Urinary bladder (tissue), 4 donors: ENCODE data around the gene TBC1D8. TPM values are rescaled to one million over a fixed set of nuclear protein-coding genes. Genes with fewer than 3 reads are reported as not detected.
A peak's percentile ranks its signal among the peaks of the same experiment; 100 is the strongest.

Experiments
- DNase-seq: peaks from one replicate; pipeline ENCODE4 v3.0.0-alpha.2; 2015; ENCODE audit errors: extremely low spot score
- H3K27ac ChIP-seq: one replicate; pipeline ENCODE4 v1.5.1; 2013; ENCODE audit warnings: low read depth, mild to moderate bottlenecking, moderate library complexity
- H3K36me3 ChIP-seq: one replicate; pipeline ENCODE4 v1.6.1; 2013; ENCODE audit warnings: mild to moderate bottlenecking, moderate library complexity; ENCODE audit not compliant: insufficient read depth
- H3K4me1 ChIP-seq: one replicate; pipeline ENCODE4 v1.6.1; 2013; ENCODE audit warnings: mild to moderate bottlenecking, moderate library complexity; ENCODE audit not compliant: insufficient read depth
- H3K4me3 ChIP-seq: one replicate; pipeline ENCODE4 v1.5.1; 2013; ENCODE audit warnings: low read depth, low read length
- WGBS: extraction: QIAGEN DNeasy Blood & Tissue Kit; methylation state at CpG from one replicate; pipeline ENCODE4 v1.1.7; 2013; 5-methylcytosine and 5-hydroxymethylcytosine counted together
- polyA plus RNA-seq: library from polyadenylated mRNA; stranded (reverse); fragments of 200-250 nt; gene quantifications from one replicate; pipeline ENCODE4 v1.2.3, GENCODE V29; 2013
- total RNA-seq: library from RNA; depleted of rRNA; stranded (reverse); fragments of >200 nt; gene quantifications from one replicate; pipeline ENCODE4 v1.2.3, GENCODE V29; 2014
- donor health status: healthy with polysubstance abuse.
- donor health status: healthy.

TBC1D8 gene
- total and polyA plus RNA-seq, 2 donors: 14.0 to 19.0 TPM

DNA sequence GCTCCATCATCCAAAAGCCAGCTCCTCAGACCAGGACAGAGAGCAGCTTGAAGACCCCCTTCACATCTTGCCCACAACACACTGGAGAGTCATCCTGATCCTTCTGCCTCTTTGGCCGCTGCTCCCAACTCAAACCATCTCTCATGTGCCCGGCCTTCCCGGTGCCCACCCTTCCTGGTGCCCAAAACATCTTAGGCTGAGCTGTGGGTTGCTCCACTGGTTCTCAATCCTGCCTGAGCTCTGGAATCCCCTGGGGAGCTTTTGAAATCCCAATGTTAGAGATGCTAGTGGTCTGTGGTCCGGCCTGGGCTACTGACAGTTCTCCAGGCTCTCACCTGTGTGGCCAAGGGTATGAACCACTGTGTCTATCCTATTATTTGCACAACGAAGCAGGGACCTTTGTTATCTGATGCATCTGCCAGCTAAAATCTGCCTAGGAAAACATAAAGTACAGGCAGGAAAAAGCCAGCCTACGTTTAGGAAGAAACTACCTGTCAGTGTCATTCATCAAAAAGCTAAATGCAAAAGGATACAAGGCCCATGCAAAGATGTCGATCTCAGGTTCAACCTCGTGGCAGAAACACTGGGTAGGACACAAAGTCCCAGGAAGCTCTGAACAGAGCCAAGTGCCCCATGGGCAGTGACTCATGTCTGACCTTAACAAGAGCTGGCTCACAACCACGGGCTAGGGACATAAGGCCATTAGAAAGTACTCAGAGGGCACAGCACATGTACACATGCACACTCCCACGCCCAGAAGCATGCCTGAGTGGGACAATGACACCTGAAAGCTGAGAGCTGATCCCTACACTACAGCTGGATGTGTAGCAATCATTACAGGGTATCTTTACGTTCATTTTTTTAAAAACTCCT lies 30.8 kb downstream of the TBC1D8 start:
- no peak for DNase-seq
- no peaks in the 10 kb centered on the region for H3K4me1 ChIP-seq
- 75% methylated on average over 11 of the region's 11 CpGs for WGBS
- no peaks in the 10 kb centered on the region for H3K36me3 ChIP-seq
- H3K4me3 ChIP-seq: no peak overlapping the region
- no peak overlapping the region for H3K27ac ChIP-seq

DNA sequence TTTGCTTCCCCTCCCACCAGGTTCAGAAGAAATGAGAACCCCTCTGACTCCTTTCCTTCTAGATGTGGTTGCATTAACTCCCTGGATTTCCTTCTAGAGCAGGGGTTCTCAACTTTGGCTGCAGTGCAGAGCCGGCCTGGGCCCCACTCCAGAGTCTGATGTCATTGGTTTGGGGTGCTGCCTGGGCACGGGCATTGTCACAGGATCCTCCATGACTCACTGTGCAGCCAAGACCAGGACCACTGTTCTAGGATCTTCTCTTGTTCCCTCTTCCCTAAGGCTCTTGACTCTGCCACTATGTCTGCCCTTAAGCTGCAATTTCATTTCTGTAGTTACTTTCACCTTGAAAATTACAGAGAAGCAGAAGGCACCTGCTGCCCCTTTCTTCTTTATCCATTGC lies 31.8 kb downstream of the TBC1D8 start:
- Histone ChIP-seq H3K36me3 (no peaks in the 10 kb centered on the region), H3K4me3 (no peak overlapping the region), H3K4me1 (no peaks in the 10 kb centered on the region), H3K27ac (no peak overlapping the region)
- WGBS: 41% methylated on average over 2 of the region's 2 CpGs
- no peak for DNase-seq

DNA sequence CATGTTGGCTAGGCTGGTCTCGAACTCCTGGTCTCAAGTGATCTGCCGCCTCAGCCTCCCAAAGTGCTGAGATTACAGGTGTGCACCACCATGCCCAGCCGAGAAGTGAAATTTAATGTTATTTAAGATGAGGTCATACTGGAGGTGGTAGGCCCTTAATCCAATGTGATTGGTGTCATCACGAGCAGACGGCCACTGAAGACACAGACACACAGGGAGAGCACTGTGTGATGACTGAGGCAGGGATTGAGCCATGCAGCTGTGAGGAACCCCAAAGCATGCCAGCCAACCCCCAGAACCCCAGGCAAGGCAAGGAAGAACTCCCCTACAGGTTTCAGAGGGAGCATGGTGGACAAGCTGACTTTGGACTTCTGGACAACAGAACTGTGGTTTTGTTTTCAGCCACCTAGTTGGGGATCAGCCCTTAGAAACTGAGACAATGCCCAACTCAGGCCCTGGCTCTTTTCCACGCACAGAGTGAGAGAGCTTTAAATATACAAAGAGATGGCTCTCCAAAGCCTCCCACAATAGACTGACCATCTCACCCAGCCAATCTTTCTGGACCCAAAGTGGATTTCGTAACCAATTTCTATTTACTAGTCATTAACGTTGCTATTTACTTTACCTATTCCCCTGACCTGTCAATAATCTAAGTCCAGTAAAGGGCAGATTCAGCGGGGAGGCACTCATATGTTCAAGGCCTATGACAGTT lies 34.2 kb downstream of the TBC1D8 start:
- H3K4me1 ChIP-seq: no peaks in the 10 kb centered on the region
- no peak overlapping the region for H3K27ac ChIP-seq
- H3K4me3 ChIP-seq: no peak overlapping the region
- DNase-seq: no peak
- no peaks in the 10 kb centered on the region for H3K36me3 ChIP-seq
- 92% methylated on average over 9 of the region's 9 CpGs for WGBS

DNA sequence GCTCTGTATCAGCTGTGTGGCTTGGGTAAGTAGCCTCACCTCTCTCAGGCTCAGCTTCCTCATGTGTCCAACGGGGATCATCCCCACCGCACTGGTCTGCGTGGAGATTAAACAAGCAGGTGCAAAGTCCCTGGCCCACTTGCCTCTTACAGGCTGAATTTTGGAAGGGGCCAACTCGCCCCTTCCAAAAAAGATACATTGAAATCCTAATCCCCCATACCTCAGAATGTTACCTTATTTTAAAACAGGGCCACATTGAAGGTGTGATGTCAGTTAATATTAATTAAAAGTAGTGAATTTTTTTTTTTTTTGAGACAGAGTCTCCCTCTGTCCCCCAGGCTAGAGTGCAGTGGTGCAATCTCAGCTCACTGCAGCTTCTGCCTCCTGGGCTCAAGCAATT lies 34.8 kb downstream of the TBC1D8 start:
- H3K4me3 ChIP-seq: no peak overlapping the region
- no peak overlapping the region for H3K27ac ChIP-seq
- H3K4me1 ChIP-seq: peaks cover 2% of the 10 kb centered on the region
- DNase-seq: no peak
- H3K36me3 ChIP-seq: no peaks in the 10 kb centered on the region
- WGBS: 83% methylated on average over 4 of the region's 4 CpGs

DNA sequence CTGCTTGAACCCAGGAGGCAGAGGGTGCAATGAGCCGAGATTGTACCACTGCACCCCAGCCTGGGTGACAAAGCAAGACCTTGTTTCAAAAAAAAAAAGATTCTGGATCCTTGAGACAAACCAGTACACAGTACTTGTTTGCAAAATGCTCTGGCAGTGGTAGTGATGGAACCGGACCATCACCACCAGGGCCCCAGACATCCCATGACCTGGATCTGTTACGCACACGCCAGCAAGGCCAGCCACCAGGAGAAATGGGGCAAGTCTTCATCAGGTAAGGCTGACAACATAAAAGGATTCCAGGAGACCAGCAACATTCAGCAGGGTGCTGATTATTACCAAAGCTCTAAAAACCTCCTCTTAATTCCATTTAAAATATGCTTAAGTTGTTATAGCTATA lies 35.5 kb downstream of the TBC1D8 start:
- 96% methylated on average over 4 of the region's 4 CpGs for WGBS
- Histone ChIP-seq H3K27ac (no peak overlapping the region), H3K4me3 (no peak overlapping the region), H3K4me1 (peaks cover 3% of the 10 kb centered on the region), H3K36me3 (no peaks in the 10 kb centered on the region)
- DNase-seq: no peak

DNA sequence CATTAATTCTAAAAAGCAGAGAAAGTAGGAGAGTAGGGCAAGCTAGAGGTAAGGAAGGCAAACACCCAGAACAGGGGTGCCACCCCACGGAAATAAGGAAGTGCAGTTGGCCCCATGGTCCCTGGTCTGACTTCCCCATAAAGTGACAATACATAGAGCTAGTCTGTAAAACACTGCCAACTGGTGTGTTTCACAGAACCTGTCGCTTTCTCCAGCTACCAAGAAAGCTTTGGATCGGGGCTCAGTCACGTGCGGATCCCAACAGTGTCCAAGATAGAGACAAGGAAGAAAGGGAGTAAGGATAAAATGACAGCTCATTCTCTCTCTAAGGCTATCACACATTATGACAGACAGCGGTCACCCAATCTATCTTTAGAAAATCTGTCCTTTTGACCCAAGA lies 36.4 kb downstream of the TBC1D8 start:
- Histone ChIP-seq H3K27ac (no peak overlapping the region), H3K36me3 (no peaks in the 10 kb centered on the region), H3K4me3 (no peak overlapping the region), H3K4me1 (peaks cover 3% of the 10 kb centered on the region)
- DNase-seq: no peak
- WGBS: 73% methylated on average over 6 of the region's 6 CpGs

DNA sequence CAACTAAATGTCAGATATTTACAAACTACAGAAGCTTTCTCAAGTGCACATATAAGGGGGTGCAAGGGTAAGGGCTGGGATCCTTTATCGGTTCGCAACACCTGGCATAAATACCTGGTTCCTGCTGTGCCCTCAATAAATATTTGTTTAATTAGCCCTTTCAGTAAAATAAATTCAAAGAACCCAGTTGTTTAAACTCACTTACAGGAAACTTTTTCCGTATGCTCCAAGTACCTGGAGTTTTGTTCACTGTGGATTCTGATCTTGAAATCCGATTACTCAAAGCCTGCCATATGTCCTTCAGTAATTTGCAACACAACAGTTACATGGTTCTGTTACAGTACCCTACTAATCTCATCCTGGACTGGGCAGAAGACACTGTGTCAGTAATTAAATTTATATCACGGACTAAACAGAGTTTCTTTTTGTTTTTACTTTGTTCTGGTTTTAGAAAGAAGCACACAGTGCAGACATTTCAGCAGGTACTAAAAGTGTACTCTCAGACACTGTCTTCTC lies 36.9 kb downstream of the TBC1D8 start:
- 53% methylated on average over 5 of the region's 5 CpGs for WGBS
- no peaks in the 10 kb centered on the region for H3K36me3 ChIP-seq
- H3K4me1 ChIP-seq: peaks cover 3% of the 10 kb centered on the region
- H3K4me3 ChIP-seq: no peak overlapping the region
- no peak for DNase-seq
- no peak overlapping the region for H3K27ac ChIP-seq

DNA sequence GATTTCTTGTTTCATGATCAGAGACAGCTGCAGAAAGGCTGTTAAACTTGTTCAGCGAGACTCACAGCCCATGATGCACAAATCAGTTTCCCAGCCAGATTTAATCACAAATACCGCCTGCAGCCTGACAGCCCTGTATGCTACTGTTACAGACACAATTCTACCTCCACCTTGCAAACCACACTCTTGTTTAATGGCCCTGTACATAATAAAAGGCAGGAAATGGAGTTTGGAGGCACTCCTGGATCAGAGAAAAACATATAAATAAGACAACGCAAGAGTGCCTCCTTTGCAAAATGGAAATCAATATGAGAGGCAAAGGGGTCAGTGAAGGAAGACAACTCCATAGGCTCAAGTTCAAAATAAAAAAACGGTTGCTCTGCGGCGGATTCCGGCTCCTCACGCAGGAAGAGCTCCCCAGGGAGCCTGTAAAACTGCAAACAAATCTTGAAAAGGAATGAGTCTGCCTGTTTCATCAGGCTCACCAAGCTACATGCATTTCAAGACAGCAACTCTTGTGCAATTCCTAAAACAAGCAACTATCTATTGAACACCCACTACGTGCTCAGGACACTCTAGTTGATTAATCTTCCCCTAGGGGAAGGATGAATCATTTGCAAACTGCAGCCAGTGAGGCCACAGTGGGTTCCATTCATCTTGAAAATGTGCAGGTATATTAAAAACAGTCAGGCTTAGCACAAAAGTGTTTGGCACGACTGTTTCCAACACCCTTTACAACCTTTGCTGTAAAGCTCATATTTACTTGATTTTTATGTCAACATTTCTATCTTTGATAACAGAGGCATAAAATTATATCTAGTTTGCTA lies 37.5 kb downstream of the TBC1D8 start:
- DNase-seq: peak; percentile 70
- Histone ChIP-seq H3K27ac (no peak overlapping the region), H3K36me3 (no peaks in the 10 kb centered on the region), H3K4me3 (no peak overlapping the region), H3K4me1 (peaks cover 3% of the 10 kb centered on the region)
- WGBS: 12% methylated on average over 10 of the region's 10 CpGs

DNA sequence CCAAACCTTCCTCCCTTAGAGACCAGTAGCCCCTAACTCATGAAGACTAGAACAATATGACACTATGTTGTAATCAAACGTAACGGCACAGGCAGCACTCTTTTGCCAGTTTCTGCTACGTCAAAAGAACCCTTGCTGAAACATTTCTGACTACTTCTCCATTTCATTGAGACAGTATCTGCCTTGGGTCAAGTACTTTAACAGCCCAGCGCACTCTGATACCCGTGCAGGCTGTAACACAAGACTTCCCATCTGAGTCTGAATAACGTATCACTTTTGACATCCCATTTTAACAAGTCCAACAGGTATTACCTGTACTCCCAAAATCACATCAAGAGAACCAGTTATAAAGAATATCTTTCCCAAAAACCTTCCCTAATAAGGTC lies 38.4 kb downstream of the TBC1D8 start:
- no peak for DNase-seq
- no peak overlapping the region for H3K27ac ChIP-seq
- no peak overlapping the region for H3K4me3 ChIP-seq
- H3K4me1 ChIP-seq: peaks cover 3% of the 10 kb centered on the region
- WGBS: 83% methylated on average over 6 of the region's 6 CpGs
- no peaks in the 10 kb centered on the region for H3K36me3 ChIP-seq

DNA sequence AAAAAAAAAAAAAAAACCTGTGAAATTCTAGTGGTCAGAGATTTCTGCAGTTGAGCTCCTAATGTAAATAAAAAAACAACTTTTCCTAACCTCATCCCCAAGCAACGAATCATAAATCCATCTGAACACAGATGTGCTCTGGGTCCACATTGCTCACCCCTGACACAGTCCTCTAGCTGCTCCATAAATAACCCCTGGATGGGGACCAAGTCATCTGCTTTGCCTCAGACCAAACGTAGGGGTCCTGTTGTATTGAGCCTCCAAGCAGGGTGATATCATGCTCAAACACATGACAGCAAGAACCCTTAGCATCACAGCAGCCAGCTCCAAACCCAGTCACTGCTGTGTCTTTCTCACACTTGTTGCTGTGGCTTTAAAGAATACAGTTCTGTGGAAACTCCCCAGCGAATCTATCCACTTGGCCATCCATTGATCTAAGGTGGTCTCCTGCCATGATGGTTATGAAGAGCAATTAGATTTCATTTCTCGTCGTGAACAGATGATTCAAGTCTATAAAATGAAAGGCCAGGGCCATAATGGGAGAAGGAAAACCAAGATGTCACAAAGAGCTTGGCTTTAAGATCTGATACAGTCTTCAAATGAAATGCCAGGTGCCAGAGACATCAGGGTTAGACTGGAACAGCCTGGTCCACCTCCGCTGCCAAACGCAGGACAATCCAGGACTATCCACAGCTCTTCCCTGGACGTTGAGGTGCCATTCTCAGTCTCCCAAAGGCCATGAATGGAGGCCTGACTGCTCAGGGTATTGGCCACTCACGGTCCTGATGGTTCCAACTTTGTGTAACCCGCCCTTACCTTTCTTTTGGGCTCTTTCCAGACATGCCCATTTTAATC lies 39.0 kb downstream of the TBC1D8 start:
- H3K27ac ChIP-seq: no peak overlapping the region
- 67% methylated on average over 10 of the region's 10 CpGs for whole genome bisulfite sequencing
- DNase-seq: no peak
- H3K4me3 ChIP-seq: no peak overlapping the region
- peaks cover 3% of the 10 kb centered on the region for H3K4me1 ChIP-seq
- no peaks in the 10 kb centered on the region for H3K36me3 ChIP-seq

DNA sequence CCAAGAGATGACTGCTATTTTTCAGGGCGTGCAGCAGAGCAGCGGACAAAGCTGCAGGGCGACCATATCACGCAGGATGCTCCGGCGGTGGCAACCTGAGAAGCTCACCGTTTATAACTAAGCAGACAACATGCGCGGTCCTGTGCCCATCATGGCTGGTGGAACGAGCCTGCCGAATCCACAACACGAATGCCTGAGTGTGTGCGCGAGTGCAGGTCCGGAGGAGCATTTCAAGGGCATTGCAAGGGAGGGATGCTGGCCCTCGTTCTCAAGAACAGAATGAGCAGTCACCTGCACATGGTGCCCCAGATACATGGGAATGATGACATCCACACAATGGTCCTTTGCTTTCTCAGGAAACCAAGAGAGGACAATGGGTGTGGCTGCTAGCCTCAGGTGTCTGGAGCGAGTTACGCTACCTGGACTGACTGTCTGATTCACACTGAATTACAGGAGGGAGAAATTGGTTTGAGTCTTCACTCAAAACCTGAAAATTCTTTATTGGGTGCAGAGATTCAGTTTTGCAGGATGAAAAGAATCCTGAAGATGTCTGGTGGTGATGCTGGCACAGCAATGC lies 39.8 kb downstream of the TBC1D8 start:
- Histone ChIP-seq H3K36me3 (no peaks in the 10 kb centered on the region), H3K4me1 (peaks cover 3% of the 10 kb centered on the region), H3K4me3 (no peak overlapping the region), H3K27ac (no peak overlapping the region)
- DNase-seq: no peak
- WGBS: 96% methylated on average over 18 of the region's 18 CpGs

DNA sequence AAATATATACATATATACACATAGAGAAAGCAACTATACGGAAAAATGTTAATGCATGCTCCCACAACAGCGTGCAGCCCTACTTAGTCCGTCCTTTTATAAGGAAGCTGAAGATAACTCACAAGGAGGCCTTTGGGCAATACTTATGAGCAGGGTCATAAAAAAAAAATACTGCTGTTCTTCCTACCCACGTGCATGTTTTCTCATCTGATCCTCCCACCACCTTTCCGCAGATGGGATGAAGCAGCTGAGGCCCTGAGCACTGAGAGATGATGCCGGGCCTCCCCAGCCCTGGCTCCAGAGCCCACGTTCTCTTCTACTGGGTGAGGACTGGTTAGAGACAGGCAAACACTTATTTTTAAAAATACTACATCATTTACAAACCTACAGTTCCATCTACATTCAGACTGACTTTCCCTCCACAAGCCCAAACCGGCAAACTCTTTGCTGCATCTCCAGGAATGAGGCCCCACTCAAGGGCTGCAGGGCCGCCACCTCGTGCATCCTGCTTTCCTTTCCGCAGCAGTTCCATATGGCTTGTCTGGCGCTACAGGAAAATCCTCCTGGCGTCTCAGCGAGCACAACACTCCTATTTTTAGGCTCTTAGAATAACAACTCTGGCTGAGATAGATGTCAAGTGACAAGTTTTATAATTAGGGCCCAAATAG lies 41.6 kb downstream of the TBC1D8 start:
- WGBS: 37% methylated on average over 14 of the region's 14 CpGs
- no peak overlapping the region for H3K4me3 ChIP-seq
- DNase-seq: no peak

More for the DNA sequence above, 41.6 kb downstream of the TBC1D8 start:
- Histone ChIP-seq H3K4me1 (peaks cover 3% of the 10 kb centered on the region), H3K27ac (no peak overlapping the region), H3K36me3 (no peaks in the 10 kb centered on the region)
